ENCODE results near the gene KIF1B. TPM values are rescaled to one million over a fixed set of nuclear protein-coding genes. Genes with fewer than 3 reads are reported as not detected.
"Not testable (repeated sequence)": the region's sequence is repeated elsewhere in the genome, so short reads cannot be mapped to it uniquely, and the experiment has no call there.

The KIF1B gene
- total RNA-seq, 1 donor from 2014 or later, result 78.4 TPM

GRCh38 chr1:10419351-10419750 is 209.0 kb downstream of the KIF1B start:
- H3K36me3 ChIP-seq, result peaks cover 67% of the 10 kb centered on the region
- no peak overlapping the region for H3K4me3 ChIP-seq
- H3K27me3 ChIP-seq (ENCODE audit: low read depth), result no peaks in the 10 kb centered on the region
- DNase-seq, result no peak
- H3K9me3 ChIP-seq (replicated peaks), result no peaks in the 10 kb centered on the region
- no peaks in the 10 kb centered on the region for H3K4me1 ChIP-seq
- intact Hi-C loops (cut with micrococcal nuclease), result no loop called here
- no peak overlapping the region for H3K27ac ChIP-seq (replicated peaks)
- no peak for TF ChIP-seq CTCF (IDR thresholded peaks at IDR 0.05; ENCODE audit: borderline replicate concordance)

- intact Hi-C loops (cut with micrococcal nuclease), result no loop called here
- Histone ChIP-seq H3K9me3 (replicated peaks) (no peaks in the 10 kb centered on the region), H3K27ac (replicated peaks) (no peak overlapping the region), H3K36me3 (peaks cover 46% of the 10 kb centered on the region), H3K4me1 (no peaks in the 10 kb centered on the region), H3K4me3 (no peak overlapping the region), H3K27me3 (ENCODE audit: low read depth) (no peaks in the 10 kb centered on the region)
- no peak for TF ChIP-seq CTCF (IDR thresholded peaks at IDR 0.05; ENCODE audit: borderline replicate concordance)
- DNase-seq, result no peak
Measured at GRCh38 chr1:10421637-10422036, 211.3 kb downstream of the KIF1B start.

- no peak overlapping the region for H3K4me3 ChIP-seq
- TF ChIP-seq CTCF (IDR thresholded peaks at IDR 0.05; ENCODE audit: borderline replicate concordance), result no peak
- intact Hi-C loops (cut with micrococcal nuclease), result no loop called here
- DNase-seq, result peak; percentile 45
- H3K27ac ChIP-seq (replicated peaks), result no peak overlapping the region
- H3K4me1 ChIP-seq, result no peaks in the 10 kb centered on the region
- no peaks in the 10 kb centered on the region for H3K27me3 ChIP-seq (ENCODE audit: low read depth)
- peaks cover 22% of the 10 kb centered on the region for H3K36me3 ChIP-seq
- no peaks in the 10 kb centered on the region for H3K9me3 ChIP-seq (replicated peaks)
Measured at GRCh38 chr1:10424034-10424433, 213.7 kb downstream of the KIF1B start.

GRCh38 chr1:10424651-10425050 is 214.3 kb downstream of the KIF1B start:
- Histone ChIP-seq H3K9me3 (replicated peaks) (no peaks in the 10 kb centered on the region), H3K36me3 (peaks cover 16% of the 10 kb centered on the region), H3K27ac (replicated peaks) (no peak overlapping the region), H3K27me3 (ENCODE audit: low read depth) (no peaks in the 10 kb centered on the region), H3K4me3 (no peak overlapping the region), H3K4me1 (peaks cover 2% of the 10 kb centered on the region)
- no peak for TF ChIP-seq CTCF (IDR thresholded peaks at IDR 0.05; ENCODE audit: borderline replicate concordance)
- no peak for DNase-seq
- intact Hi-C loops (cut with micrococcal nuclease), result loop anchor here (5.0 kb wide), 1 partner anchor 47 kb away; no protein-coding TSS in a partner anchor

GRCh38 chr1:10425826-10426534 is 215.6 kb downstream of the KIF1B start:
- H3K9me3 ChIP-seq (replicated peaks); DNase-seq; H3K27me3 ChIP-seq (ENCODE audit: low read depth); H3K4me3 ChIP-seq; H3K36me3 ChIP-seq; H3K27ac ChIP-seq (replicated peaks): not testable (repeated sequence)
- H3K4me1 ChIP-seq, result peaks cover 12% of the 10 kb centered on the region
- intact Hi-C loops (cut with micrococcal nuclease), result loop anchor here (5.0 kb wide), 1 partner anchor 49 kb away; no protein-coding TSS in a partner anchor

GRCh38 chr1:10426535-10426848 is 216.1 kb downstream of the KIF1B start:
- H3K4me3 ChIP-seq; H3K9me3 ChIP-seq (replicated peaks); DNase-seq; H3K36me3 ChIP-seq; H3K27ac ChIP-seq (replicated peaks); H3K27me3 ChIP-seq (ENCODE audit: low read depth): not testable (repeated sequence)
- intact Hi-C loops (cut with micrococcal nuclease), result loop anchor here (5.0 kb wide), 1 partner anchor 49 kb away; no protein-coding TSS in a partner anchor
- peaks cover 17% of the 10 kb centered on the region for H3K4me1 ChIP-seq
